ENCODE data around the gene UROS. TPM values are rescaled to one million over a fixed set of nuclear protein-coding genes. Genes with fewer than 3 reads are reported as not detected.

The UROS gene
- total RNA-seq, 1 donor from 2014 or later: 69.6 TPM

GRCh38 chr10:125797994-125798662 lies 24.9 kb downstream of the UROS start:
- DNase-seq (ENCODE audit: low spot score): no peak
- H3K4me3 Mint-ChIP-seq (ENCODE audit: unreplicated experiment): no peak overlapping the region
- no peaks in the 10 kb centered on the region for H3K27me3 Mint-ChIP-seq (ENCODE audit: low read depth)
- peaks cover 17% of the 10 kb centered on the region for H3K36me3 Mint-ChIP-seq (ENCODE audit: low read depth)
- TF ChIP-seq CTCF (IDR thresholded peaks at IDR 0.05): no peak
- no peaks in the 10 kb centered on the region for H3K9me3 Mint-ChIP-seq (ENCODE audit: low read depth)
- no peak overlapping the region for H3K27ac Mint-ChIP-seq (ENCODE audit: unreplicated experiment)
- H3K4me1 Mint-ChIP-seq (ENCODE audit: low read depth): no peaks in the 10 kb centered on the region

- H3K9me3 Mint-ChIP-seq (ENCODE audit: low read depth): no peaks in the 10 kb centered on the region
- no peak for TF ChIP-seq CTCF (IDR thresholded peaks at IDR 0.05)
- no peaks in the 10 kb centered on the region for H3K27me3 Mint-ChIP-seq (ENCODE audit: low read depth)
- H3K4me1 Mint-ChIP-seq (ENCODE audit: low read depth): no peaks in the 10 kb centered on the region
- no peak overlapping the region for H3K27ac Mint-ChIP-seq (ENCODE audit: unreplicated experiment)
- H3K4me3 Mint-ChIP-seq (ENCODE audit: unreplicated experiment): no peak overlapping the region
- peaks cover 20% of the 10 kb centered on the region for H3K36me3 Mint-ChIP-seq (ENCODE audit: low read depth)
- DNase-seq (ENCODE audit: low spot score): no peak
Observed at GRCh38 chr10:125797424-125797823, 25.6 kb downstream of the UROS start.

- no peak overlapping the region for H3K27ac Mint-ChIP-seq (ENCODE audit: unreplicated experiment)
- no peak for DNase-seq (ENCODE audit: low spot score)
- H3K4me3 Mint-ChIP-seq (ENCODE audit: unreplicated experiment): no peak overlapping the region
- TF ChIP-seq CTCF (IDR thresholded peaks at IDR 0.05): no peak
- H3K9me3 Mint-ChIP-seq (ENCODE audit: low read depth): no peaks in the 10 kb centered on the region
- H3K27me3 Mint-ChIP-seq (ENCODE audit: low read depth): no peaks in the 10 kb centered on the region
- H3K4me1 Mint-ChIP-seq (ENCODE audit: low read depth): no peaks in the 10 kb centered on the region
- H3K36me3 Mint-ChIP-seq (ENCODE audit: low read depth): peaks cover 26% of the 10 kb centered on the region
Observed at GRCh38 chr10:125795637-125796190, 27.3 kb downstream of the UROS start.

- Mint-ChIP-seq H3K27ac (ENCODE audit: unreplicated experiment) (no peak overlapping the region), H3K36me3 (ENCODE audit: low read depth) (peaks cover 27% of the 10 kb centered on the region), H3K4me3 (ENCODE audit: unreplicated experiment) (no peak overlapping the region), H3K4me1 (ENCODE audit: low read depth) (no peaks in the 10 kb centered on the region), H3K9me3 (ENCODE audit: low read depth) (no peaks in the 10 kb centered on the region), H3K27me3 (ENCODE audit: low read depth) (no peaks in the 10 kb centered on the region)
- TF ChIP-seq CTCF (IDR thresholded peaks at IDR 0.05): no peak
- no peak for DNase-seq (ENCODE audit: low spot score)
Observed at GRCh38 chr10:125795128-125795527, 27.9 kb downstream of the UROS start.

GRCh38 chr10:125792342-125793300 lies 30.4 kb downstream of the UROS start:
- Mint-ChIP-seq H3K27ac (ENCODE audit: unreplicated experiment) (no peak overlapping the region), H3K27me3 (ENCODE audit: low read depth) (no peaks in the 10 kb centered on the region), H3K4me1 (ENCODE audit: low read depth) (no peaks in the 10 kb centered on the region), H3K4me3 (ENCODE audit: unreplicated experiment) (no peak overlapping the region), H3K36me3 (ENCODE audit: low read depth) (peaks cover 30% of the 10 kb centered on the region), H3K9me3 (ENCODE audit: low read depth) (no peaks in the 10 kb centered on the region)
- DNase-seq (ENCODE audit: low spot score): no peak
- no peak for TF ChIP-seq CTCF (IDR thresholded peaks at IDR 0.05)
